HG02884 (cell line): ENCODE measurements around the gene ZNF440.

Experiments used
- ATAC-seq: cut with Tn5 transposase; IDR thresholded peaks from one replicate; pipeline ENCODE4 v1.9.1; 2021; ENCODE audit warnings: mild to moderate bottlenecking, moderate library complexity; ENCODE audit not compliant: unreplicated experiment

ZNF440 gene

DNA sequence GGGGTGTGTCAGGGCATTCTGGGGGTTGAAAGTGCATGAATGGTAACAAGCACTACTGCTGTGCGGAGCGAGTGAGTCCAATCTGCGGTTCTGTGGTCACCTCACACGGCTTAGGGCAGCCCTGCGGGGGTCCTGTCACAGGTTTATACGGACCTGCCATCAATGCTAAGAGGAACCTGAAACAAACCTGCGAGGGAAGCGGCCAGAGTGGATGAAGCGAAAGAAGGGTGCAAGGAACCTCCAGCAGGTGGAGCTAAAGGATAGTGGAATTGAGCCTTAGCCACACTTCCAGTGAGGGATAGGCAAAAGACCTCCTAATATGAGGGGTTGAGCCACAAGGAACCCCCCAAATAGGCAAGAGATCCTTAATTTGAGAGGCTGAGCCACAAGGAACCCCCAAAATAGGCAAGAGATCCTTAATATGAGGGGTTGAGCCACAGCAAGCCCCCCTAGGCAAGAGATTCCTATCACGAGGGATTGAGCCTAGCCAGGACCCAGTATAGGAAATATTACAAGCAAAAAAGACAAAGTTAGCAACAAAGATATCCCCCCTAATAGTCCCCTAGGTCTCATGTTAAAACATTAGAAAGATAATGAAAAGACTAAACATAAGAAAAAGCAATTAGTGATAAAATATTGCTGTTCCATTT is 67.2 kb downstream of the ZNF440 start:
- ATAC-seq, result no peak

DNA sequence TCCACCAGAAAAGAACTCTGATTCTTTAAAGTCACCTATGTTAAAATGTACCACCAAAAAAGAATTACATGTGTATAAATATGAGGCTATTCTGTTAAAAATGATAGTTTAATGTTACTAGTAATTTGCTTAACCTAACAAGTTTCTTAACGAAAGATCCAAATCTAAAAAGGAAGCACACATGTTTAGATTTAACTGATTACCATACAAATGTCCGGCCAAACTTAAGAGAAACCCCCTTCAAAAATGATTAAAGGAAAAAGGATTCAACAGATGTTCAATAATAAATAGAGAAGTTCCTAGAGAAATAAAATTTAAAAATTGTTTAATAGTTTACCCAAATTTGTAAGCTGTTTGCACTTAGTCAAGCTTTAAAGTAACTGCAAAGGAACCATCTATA is 68.5 kb downstream of the ZNF440 start:
- ATAC-seq, result no peak
